Spinal cord (tissue), 10 donors: Measurements from ENCODE around the gene BLM. TPM values are rescaled to one million over a fixed set of nuclear protein-coding genes. Genes with fewer than 3 reads are reported as not detected.

Experiments
- DNase-seq, 6 donors: peaks; one replicate each; pipeline versions ENCODE4 v3.0.0 to v3.0.0-alpha.2; 2013 to 2015; ENCODE audit warnings: low spot score in 6 of 6, low read depth in 4 of 6
- H3K27ac ChIP-seq: one replicate; pipeline ENCODE4 v1.5.1; 2013; ENCODE audit warnings: low read depth, low read length, control low read depth
- H3K27me3 ChIP-seq: one replicate; pipeline ENCODE4 v1.6.1; 2013; ENCODE audit warnings: low read length; ENCODE audit not compliant: control insufficient read depth, insufficient read depth
- H3K36me3 ChIP-seq: one replicate; pipeline ENCODE4 v1.6.1; 2013; ENCODE audit warnings: low read length; ENCODE audit not compliant: control insufficient read depth, insufficient read depth
- H3K4me1 ChIP-seq: one replicate; pipeline ENCODE4 v1.6.1; 2013; ENCODE audit warnings: low read length; ENCODE audit not compliant: control insufficient read depth, insufficient read depth
- H3K4me3 ChIP-seq: one replicate; pipeline ENCODE4 v1.5.1; 2013; ENCODE audit warnings: low read depth, low read length, control low read depth
- H3K9me3 ChIP-seq: one replicate; pipeline ENCODE4 v1.6.1; 2013; ENCODE audit warnings: low read length; ENCODE audit not compliant: control insufficient read depth, insufficient read depth
- WGBS: methylation state at CpG from one replicate; pipeline ENCODE4 v1.1.5; 2013; ENCODE audit warnings: missing lambda C conversion rate; ENCODE audit not compliant: insufficient coverage; 5-methylcytosine and 5-hydroxymethylcytosine counted together
- polyA plus RNA-seq, 2 donors: library from polyadenylated mRNA; unstranded; fragments of 120-200 nt; gene quantifications; one replicate each; pipeline ENCODE4 v1.2.1, GENCODE V29; 2013; ENCODE audit not compliant: insufficient read length in 2 of 2
- small RNA-seq: library from RNA; depleted of rRNA; stranded (forward); fragments of <200 nt; gene quantifications from one replicate; pipeline ENCODE3, GENCODE V24; 2014; ENCODE audit warnings: low replicate concordance
- total RNA-seq, 2 donors: library from RNA; depleted of rRNA in 1 of 2; stranded (reverse); fragments of 120-200 nt in 1 of 2; fragments of >200 nt in 1 of 2; gene quantifications; one replicate each; pipeline versions ENCODE4 v1.2.3 to v1.2.4, GENCODE V29; 2013 to 2014
- donor health status: healthy.

Gene BLM
- total and polyA plus RNA-seq, 4 donors: 7.2 to 9.4 (median 8.7) TPM

DNA sequence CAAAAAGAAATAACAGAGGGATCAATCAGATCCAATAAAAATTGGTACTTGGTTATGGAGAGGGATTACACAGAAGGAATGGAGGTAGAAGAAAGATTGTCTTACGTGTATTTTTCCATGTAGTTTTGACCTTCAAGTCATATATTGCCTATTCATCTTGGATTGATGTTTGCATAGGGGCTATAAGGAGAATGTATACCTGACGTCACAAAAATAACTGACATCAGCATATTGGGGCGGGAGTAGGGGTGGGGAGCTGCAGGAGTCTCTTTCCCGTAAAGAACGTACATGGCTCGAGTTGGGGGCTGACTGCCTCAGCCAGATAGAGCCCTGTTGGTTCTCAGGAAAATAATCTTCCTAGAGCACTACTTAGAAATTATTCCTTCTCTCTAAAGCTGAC is 145.3 kb downstream of the BLM start:
- no peaks in the 10 kb centered on the region for H3K36me3 ChIP-seq
- H3K4me1 ChIP-seq: no peaks in the 10 kb centered on the region
- no peak for DNase-seq
- WGBS: 88% methylated on average over 5 of the region's 6 CpGs
- H3K27ac ChIP-seq: no peak overlapping the region
- H3K9me3 ChIP-seq: no peaks in the 10 kb centered on the region
- no peaks in the 10 kb centered on the region for H3K27me3 ChIP-seq
- no peak overlapping the region for H3K4me3 ChIP-seq

- Histone ChIP-seq H3K4me3 (no peak overlapping the region), H3K27me3 (no peaks in the 10 kb centered on the region), H3K4me1 (no peaks in the 10 kb centered on the region), H3K36me3 (no peaks in the 10 kb centered on the region), H3K27ac (no peak overlapping the region), H3K9me3 (no peaks in the 10 kb centered on the region)
- no peak for DNase-seq
- 78% methylated on average over 5 of the region's 5 CpGs for WGBS
Observed at GRCh38 chr15:90862964-90863778, 146.0 kb downstream of the BLM start.

GRCh38 chr15:90863987-90864386 is 146.8 kb downstream of the BLM start:
- H3K27ac ChIP-seq: no peak overlapping the region
- H3K27me3 ChIP-seq: no peaks in the 10 kb centered on the region
- H3K9me3 ChIP-seq: no peaks in the 10 kb centered on the region
- H3K4me3 ChIP-seq: no peak overlapping the region
- no peak for DNase-seq
- H3K4me1 ChIP-seq: peaks cover 2% of the 10 kb centered on the region
- no peaks in the 10 kb centered on the region for H3K36me3 ChIP-seq
- WGBS: 78% methylated on average over 3 of the region's 4 CpGs

- Histone ChIP-seq H3K9me3 (no peaks in the 10 kb centered on the region), H3K27ac (no peak overlapping the region), H3K36me3 (no peaks in the 10 kb centered on the region), H3K27me3 (no peaks in the 10 kb centered on the region), H3K4me1 (peaks cover 7% of the 10 kb centered on the region), H3K4me3 (no peak overlapping the region)
- DNase-seq: no peak
- WGBS: 96% methylated on average over 8 of the region's 10 CpGs
Observed at GRCh38 chr15:90864507-90864906, 147.4 kb downstream of the BLM start.

DNA sequence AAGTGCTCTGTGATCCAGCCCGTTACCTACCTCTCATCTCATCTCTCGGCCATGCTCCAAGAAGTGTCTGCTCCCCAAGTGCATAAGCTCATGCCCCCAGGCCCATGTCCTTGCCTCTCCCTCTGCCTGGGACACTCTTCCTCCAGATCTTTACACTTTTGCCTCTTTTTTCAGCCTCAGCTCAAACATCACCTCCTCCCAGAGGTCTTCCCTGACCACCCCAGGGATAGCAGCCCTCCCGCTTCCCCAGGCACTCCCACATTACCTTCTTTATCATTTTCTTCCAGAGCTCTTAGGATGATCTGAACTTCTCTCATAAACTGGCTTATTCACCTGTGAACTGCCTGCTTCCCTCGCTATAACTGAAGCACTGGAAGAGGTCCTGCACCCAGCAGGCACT is 148.6 kb downstream of the BLM start:
- Histone ChIP-seq H3K27me3 (no peaks in the 10 kb centered on the region), H3K27ac (no peak overlapping the region), H3K4me3 (no peak overlapping the region), H3K9me3 (no peaks in the 10 kb centered on the region), H3K4me1 (peaks cover 16% of the 10 kb centered on the region), H3K36me3 (no peaks in the 10 kb centered on the region)
- DNase-seq: no peak
- 94% methylated on average over 3 of the region's 4 CpGs for WGBS

Small RNA genes lying within 50 kb of the gene (small RNA-seq; reads per million reads assigned to genes)
- gene RF00093 (0.06 reads per million), gene RN7SL363P (not detected)

Other genes starting within 250 kb of the BLM start
- gene CRTC3, start 187.4 kb upstream of the BLM start, total RNA-seq: 10 to 100 TPM; 17.0 to 20.3 TPM
- 10 to 100 TPM; 29.4 to 32.5 TPM for gene CRTC3, start 187.4 kb upstream of the BLM start, polyA plus RNA-seq
- gene FURIN, start 151.2 kb downstream of the BLM start, total RNA-seq: 10 to 100 TPM; 13.2 to 23.7 TPM
- 10 to 100 TPM; 24.9 to 27.0 TPM for gene FURIN, start 151.2 kb downstream of the BLM start, polyA plus RNA-seq
- 10 to 100 TPM; 13.3 to 19.5 TPM for gene FES, start 167.2 kb downstream of the BLM start, total RNA-seq
- 10 to 100 TPM in 1 of 2 donors, 1 to 10 TPM in 1; 8.7 to 12.1 TPM for gene FES, start 167.2 kb downstream of the BLM start, polyA plus RNA-seq
- gene MAN2A2, start 186.0 kb downstream of the BLM start, total RNA-seq: 10 to 100 TPM; 25.3 to 48.5 TPM
- 100 to 1,000 TPM; 114 to 128 TPM for gene MAN2A2, start 186.0 kb downstream of the BLM start, polyA plus RNA-seq
- gene HDDC3, start 215.2 kb downstream of the BLM start, total RNA-seq: 10 to 100 TPM in 1 of 2 donors, 1 to 10 TPM in 1; 7.6 to 21.7 TPM
- 10 to 100 TPM; 14.6 to 15.5 TPM for gene HDDC3, start 215.2 kb downstream of the BLM start, polyA plus RNA-seq
- 10 to 100 TPM; 29.3 to 51.4 TPM for gene UNC45A, start 217.9 kb downstream of the BLM start, total RNA-seq
- gene UNC45A, start 217.9 kb downstream of the BLM start, polyA plus RNA-seq: 10 to 100 TPM; 43.6 to 54.7 TPM
- gene RCCD1, start 237.5 kb downstream of the BLM start, total RNA-seq: 10 to 100 TPM; 16.9 to 18.0 TPM
- 10 to 100 TPM; 25.6 to 30.5 TPM for gene RCCD1, start 237.5 kb downstream of the BLM start, polyA plus RNA-seq